Esophagus muscularis mucosa (tissue), 4 donors: Measurements from ENCODE around the gene GALNTL6. TPM values are rescaled to one million over a fixed set of nuclear protein-coding genes. Genes with fewer than 3 reads are reported as not detected.
A peak's percentile ranks its signal among the peaks of the same experiment; 100 is the strongest.

Experiments used
- DNase-seq: peaks from one replicate; pipeline ENCODE4 v3.0.0-alpha.2; 2017; ENCODE audit errors: extremely low spot score
- H3K27ac ChIP-seq, 4 donors: fragments of 200-600 bp; sonication (generic); replicated peaks in 1 of 4; 1 replicate in 3 of 4; 2 replicates in 1 of 4; pipeline ENCODE4 v1.5.1; 2016 to 2019; ENCODE audit warnings: mild to moderate bottlenecking in 1 of 4
- H3K27me3 ChIP-seq, 4 donors: fragments of 200-600 bp; sonication (generic); one replicate each; pipeline versions ENCODE4 v1.5.1 to v1.6.0; 2016 to 2019
- H3K36me3 ChIP-seq, 4 donors: fragments of 200-600 bp; sonication (generic); one replicate each; pipeline ENCODE4 v1.5.1; 2016 to 2019
- H3K4me1 ChIP-seq, 4 donors: fragments of 200-600 bp; sonication (generic); one replicate each; pipeline ENCODE4 v1.5.1; 2016 to 2019
- H3K4me3 ChIP-seq, 4 donors: fragments of 200-600 bp; sonication (generic); 1 replicate in 2 of 4; 2 replicates in 2 of 4; pipeline ENCODE4 v1.5.1; 2016 to 2019; ENCODE audit warnings: mild to moderate bottlenecking in 4 of 4, moderate library complexity in 1 of 4
- H3K9me3 ChIP-seq, 4 donors: fragments of 200-600 bp; sonication (generic); 1 replicate in 3 of 4; 2 replicates in 1 of 4; pipeline ENCODE4 v1.5.1; 2016 to 2019
- CTCF ChIP-seq, 3 experiments: fragments of 200-600 bp in 2 of 3; fragments of 450-650 bp in 1 of 3; sonication (generic) in 2 of 3; IDR thresholded peaks; one replicate each; pipeline ENCODE4 v1.5.1; 2017 to 2019; ENCODE audit warnings: antibody characterized with exemption in 3 of 3, mild to moderate bottlenecking in 2 of 3, moderate library complexity in 1 of 3
- EP300 ChIP-seq: sonication (generic); formaldehyde crosslinking; IDR thresholded peaks from one replicate; pipeline ENCODE4 v1.6.1; 2017; ENCODE audit warnings: antibody characterized with exemption
- POLR2A ChIP-seq: fragments of 450-650 bp; IDR thresholded peaks from one replicate; pipeline ENCODE4 v1.6.1; 2017; ENCODE audit warnings: antibody characterized with exemption, moderate library complexity, mild to moderate bottlenecking, low read depth
- POLR2AphosphoS5 ChIP-seq, 2 donors: sonication (generic); formaldehyde crosslinking; IDR thresholded peaks; one replicate each; pipeline ENCODE4 v1.6.1; 2017; ENCODE audit warnings: antibody characterized with exemption in 2 of 2
- WGBS: methylation state at CpG from one replicate; pipeline ENCODE4 v1.1.5; 2018; 5-methylcytosine and 5-hydroxymethylcytosine counted together
- intact Hi-C: fragments of 100-400 bp; cut with DNase I; formaldehyde crosslinking; loops from one replicate; pipeline ENCODE4 v1.15.1; 2023
- total RNA-seq, 4 donors: library from RNA; depleted of rRNA; stranded (reverse); fragments of >200 nt; gene quantifications; one replicate each; pipeline versions ENCODE4 v1.1.0 to v1.2.1, GENCODE V29; 2016

Gene GALNTL6
- total RNA-seq, 4 donors from 2014 or later, result 0.33 to 0.42 TPM; not detected in 2

DNA sequence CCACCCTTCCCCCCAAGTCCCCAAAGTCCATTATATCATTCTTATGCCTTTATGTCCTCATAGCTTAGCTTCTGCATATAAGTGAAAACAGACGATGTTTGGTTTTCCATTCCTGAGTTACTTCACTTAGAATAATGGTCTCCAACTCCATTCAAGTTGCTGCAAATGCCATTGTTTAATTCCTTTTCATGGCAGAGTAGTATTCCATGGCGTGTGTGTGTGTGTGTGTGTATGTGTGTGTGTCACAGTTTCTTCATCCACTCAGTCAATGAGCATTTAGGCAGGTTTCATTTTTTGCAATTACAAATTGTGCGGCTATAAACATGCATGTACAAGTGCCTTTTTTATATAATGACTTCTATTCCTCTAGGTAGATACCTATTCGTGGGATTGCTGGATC lies 1248.0 kb downstream of the GALNTL6 start:
- DNase-seq, result no peak
- no peak for TF ChIP-seq CTCF (IDR thresholded peaks at IDR 0.05)
- TF ChIP-seq EP300, result no peak
- TF ChIP-seq POLR2AphosphoS5 (IDR thresholded peaks at IDR 0.05), result no peak
- Histone ChIP-seq H3K4me1 (peaks cover 0 to 15% (median 10%) of the 10 kb centered on the region in 4 donors), H3K4me3 (no peak overlapping the region), H3K36me3 (no peaks in the 10 kb centered on the region), H3K27ac (no peak overlapping the region), H3K9me3 (peaks cover 0 to 4% (median 1%) of the 10 kb centered on the region in 4 donors), H3K27me3 (no peaks in the 10 kb centered on the region)
- intact Hi-C loops, result no loop called here
- 68% methylated on average over 4 of the region's 4 CpGs for WGBS

- Histone ChIP-seq H3K27ac (no peak overlapping the region), H3K9me3 (peaks cover 0 to 21% (median 12%) of the 10 kb centered on the region in 4 donors), H3K4me3 (no peak overlapping the region), H3K4me1 (peaks cover 0 to 14% (median 10%) of the 10 kb centered on the region in 4 donors), H3K36me3 (no peaks in the 10 kb centered on the region), H3K27me3 (no peaks in the 10 kb centered on the region)
- TF ChIP-seq CTCF (IDR thresholded peaks at IDR 0.05) (no peak), EP300 (no peak), POLR2A (no peak), POLR2AphosphoS5 (IDR thresholded peaks at IDR 0.05) (no peak)
- intact Hi-C loops, result no loop called here
- DNase-seq, result no peak
- 52% methylated on average over 1 of the region's 1 CpG for WGBS
Observed at GRCh38 chr4:173073939-173074500, 1260.8 kb downstream of the GALNTL6 start.

GRCh38 chr4:173074501-173074946 lies 1261.3 kb downstream of the GALNTL6 start:
- TF ChIP-seq POLR2A (no peak), POLR2AphosphoS5 (IDR thresholded peaks at IDR 0.05) (peak; percentile 51 to 67)
- no peaks in the 10 kb centered on the region for H3K36me3 ChIP-seq
- H3K27ac ChIP-seq, result no peak overlapping the region
- H3K27me3 ChIP-seq, result no peaks in the 10 kb centered on the region
- H3K9me3 ChIP-seq, result peaks cover 0 to 17% (median 7%) of the 10 kb centered on the region in 4 donors
- no peak for DNase-seq
- H3K4me1 ChIP-seq, result peaks cover 0 to 14% (median 10%) of the 10 kb centered on the region in 4 donors
- 76% methylated on average over 3 of the region's 3 CpGs for WGBS
- intact Hi-C loops, result no loop called here
- no peak overlapping the region for H3K4me3 ChIP-seq

- TF ChIP-seq EP300 (no peak), CTCF (IDR thresholded peaks at IDR 0.05) (no peak), POLR2AphosphoS5 (IDR thresholded peaks at IDR 0.05) (no peak), POLR2A (no peak)
- DNase-seq, result no peak
- Histone ChIP-seq H3K36me3 (no peaks in the 10 kb centered on the region), H3K4me1 (peaks cover 0 to 14% (median 10%) of the 10 kb centered on the region in 4 donors), H3K27me3 (no peaks in the 10 kb centered on the region), H3K4me3 (no peak overlapping the region), H3K27ac (no peak overlapping the region), H3K9me3 (peaks cover 0 to 13% (median 0%) of the 10 kb centered on the region in 4 donors)
- intact Hi-C loops, result no loop called here
- WGBS, result 77% methylated on average over 3 of the region's 3 CpGs
Observed at GRCh38 chr4:173076903-173077634, 1263.9 kb downstream of the GALNTL6 start.

DNA sequence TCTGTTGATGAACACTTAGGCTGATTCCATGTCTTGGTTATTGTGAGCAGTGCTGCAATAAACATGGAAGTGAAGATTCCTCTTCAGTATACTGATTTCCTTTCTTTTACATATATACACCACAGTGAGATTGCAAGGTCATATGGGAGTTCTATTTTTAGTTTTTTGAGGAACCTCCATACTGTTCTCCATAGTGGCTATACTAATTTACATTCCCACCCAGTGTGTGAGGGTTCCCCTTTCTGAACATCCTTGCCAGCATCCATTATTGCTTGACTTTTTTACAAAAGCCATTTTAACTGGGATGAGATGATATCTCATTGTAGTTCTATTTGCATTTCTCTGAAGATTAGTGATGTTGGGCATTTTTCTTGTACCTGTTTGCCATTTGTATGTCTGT lies 1274.9 kb downstream of the GALNTL6 start:
- H3K36me3 ChIP-seq, result no peaks in the 10 kb centered on the region
- H3K4me3 ChIP-seq, result no peak overlapping the region
- no peak for DNase-seq
- intact Hi-C loops, result no loop called here
- H3K27me3 ChIP-seq, result no peaks in the 10 kb centered on the region
- no peaks in the 10 kb centered on the region for H3K4me1 ChIP-seq
- TF ChIP-seq CTCF (IDR thresholded peaks at IDR 0.05) (no peak), EP300 (no peak), POLR2A (no peak), POLR2AphosphoS5 (IDR thresholded peaks at IDR 0.05) (no peak)
- H3K27ac ChIP-seq, result no peak overlapping the region
- H3K9me3 ChIP-seq, result no peaks in the 10 kb centered on the region
